ENCODE results near the gene ENO1.
"Not testable (repeated sequence)": the region's sequence is repeated elsewhere in the genome, so short reads cannot be mapped to it uniquely, and the experiment has no call there.

ENO1 gene

DNA sequence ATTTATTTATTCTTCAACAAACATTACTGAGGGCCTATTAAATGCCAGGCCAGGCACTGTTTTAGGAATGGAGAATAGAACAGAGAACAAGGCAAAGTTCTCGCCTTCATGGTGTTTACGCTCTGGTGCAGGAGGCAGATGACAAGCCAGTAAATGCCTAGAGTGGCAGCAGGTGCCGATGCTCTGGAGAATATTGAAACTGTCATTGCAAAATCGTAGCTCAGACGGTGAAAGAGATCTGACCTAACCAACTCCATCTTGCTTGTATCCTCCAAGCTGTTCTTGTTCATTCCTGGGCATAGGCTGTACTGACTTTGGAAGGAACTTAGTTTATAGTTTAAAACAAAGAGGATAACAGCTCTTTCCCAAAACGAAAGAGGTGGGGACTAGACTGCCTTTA lies 13.5 kb upstream of the ENO1 start:
- DNase-seq: no peak

DNA sequence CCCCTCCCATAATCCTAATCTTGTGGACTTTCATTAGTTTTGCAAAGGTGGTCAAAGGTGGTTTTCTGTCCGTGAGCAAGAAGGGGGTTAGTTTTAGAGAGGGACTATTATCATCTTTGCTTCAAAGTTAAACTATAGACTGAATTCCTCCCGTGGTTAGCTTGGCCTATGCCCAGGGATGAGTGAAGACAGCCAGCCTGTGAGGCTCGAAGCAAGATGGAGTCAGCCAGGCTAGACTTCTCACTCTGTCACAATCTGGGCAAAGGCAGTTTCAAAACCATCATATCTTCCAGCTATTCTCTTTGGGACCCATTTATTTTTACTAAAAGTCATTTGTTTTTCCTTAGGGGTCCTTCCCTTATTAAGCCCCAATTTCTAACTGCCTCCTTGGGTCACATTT lies 12.9 kb upstream of the ENO1 start:
- no peak for DNase-seq

DNA sequence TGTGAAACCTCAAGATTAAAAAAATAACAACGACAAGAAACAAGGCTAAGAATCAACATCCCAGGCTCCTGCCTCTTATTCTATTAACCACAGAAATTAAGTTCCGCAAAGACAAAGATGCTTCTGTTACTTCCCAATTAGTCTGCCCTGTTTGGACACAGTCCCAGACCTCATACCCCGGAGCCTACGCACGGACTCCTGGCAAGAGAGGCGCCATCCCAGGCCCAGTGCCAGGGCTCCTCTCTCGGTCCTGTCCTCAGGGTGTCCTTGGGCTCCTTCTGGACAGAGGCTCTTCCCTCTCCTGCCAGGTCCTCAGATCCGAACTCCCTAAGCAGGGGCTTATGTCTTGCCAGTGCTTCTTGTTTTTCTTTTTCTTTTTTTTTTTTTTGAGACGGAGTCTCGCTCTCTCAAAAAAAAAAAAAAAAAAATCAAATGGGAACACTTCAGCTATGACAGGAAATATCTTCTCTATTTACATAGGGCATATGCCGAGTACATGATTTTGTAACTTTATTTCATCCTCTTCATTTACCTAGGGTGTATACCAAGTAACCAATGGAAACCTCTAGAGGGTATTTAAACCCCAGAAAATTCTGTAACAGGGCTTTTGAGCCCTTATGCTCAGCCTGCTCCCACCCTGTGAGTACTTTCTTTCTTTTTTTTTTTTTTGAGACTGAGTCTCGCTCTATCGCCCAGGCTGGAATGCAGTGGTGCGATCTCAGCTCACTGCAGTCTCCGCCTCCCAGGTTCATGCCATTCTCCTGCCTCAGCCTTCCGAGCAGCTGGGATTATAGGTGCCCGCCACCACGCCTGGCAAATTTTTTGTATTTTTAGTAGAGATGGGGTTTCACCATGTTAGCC lies 11.7 kb upstream of the ENO1 start:
- DNase-seq: no peak

DNA sequence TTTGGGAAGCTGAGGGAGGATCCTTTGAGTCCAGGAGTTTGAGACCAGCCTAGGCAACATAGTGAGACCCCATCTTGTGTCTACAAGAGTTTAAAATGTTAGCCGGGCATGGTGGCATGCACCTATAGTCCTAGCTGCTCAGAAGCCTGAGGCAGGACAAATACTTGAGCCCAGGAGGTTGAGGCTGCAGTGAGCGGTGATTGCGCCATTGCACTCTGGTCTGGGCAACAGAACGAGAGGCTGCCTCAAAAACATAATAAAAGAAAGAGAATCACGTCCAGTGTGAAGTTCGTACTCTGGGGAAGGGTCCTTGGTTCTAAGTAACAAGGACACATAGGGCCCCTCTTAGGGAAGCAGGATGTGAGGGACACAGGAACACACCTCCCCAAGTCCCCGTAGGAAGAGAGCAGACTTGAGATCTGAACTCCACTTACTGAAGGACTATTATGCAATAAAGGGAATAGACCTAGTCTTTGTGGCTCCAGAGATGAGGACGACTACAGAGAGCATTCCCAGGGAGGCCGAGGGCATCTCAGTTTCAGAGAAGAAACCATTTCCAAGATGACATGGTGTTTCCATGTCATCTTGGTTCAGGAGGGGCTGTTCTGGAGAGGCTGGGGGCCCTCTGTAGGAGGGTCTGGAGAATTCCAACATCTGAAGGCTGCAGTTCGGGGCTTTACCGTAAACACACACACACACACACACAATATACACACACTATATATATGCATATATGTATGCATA lies 10.8 kb upstream of the ENO1 start:
- DNase-seq: no peak

DNA sequence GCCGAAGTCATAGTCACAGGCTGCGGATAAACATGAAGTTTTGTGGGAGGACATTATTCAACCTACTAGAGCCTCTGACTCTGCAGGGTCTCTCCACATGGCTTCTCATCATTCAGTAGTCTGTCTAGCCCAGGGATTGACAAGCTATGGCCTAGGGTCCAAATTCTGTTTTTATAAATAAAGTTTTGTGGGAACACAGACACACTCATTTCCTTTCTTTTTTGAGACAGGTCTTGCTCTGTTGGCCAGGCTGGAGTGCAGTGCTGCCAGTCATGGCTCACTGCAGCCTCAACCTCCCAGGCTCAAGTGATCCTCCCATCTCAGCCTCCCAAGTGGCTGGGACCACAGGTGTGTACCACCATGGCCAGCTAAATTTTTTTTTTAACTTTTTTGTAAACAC lies 8.1 kb upstream of the ENO1 start:
- DNase-seq: no peak

DNA sequence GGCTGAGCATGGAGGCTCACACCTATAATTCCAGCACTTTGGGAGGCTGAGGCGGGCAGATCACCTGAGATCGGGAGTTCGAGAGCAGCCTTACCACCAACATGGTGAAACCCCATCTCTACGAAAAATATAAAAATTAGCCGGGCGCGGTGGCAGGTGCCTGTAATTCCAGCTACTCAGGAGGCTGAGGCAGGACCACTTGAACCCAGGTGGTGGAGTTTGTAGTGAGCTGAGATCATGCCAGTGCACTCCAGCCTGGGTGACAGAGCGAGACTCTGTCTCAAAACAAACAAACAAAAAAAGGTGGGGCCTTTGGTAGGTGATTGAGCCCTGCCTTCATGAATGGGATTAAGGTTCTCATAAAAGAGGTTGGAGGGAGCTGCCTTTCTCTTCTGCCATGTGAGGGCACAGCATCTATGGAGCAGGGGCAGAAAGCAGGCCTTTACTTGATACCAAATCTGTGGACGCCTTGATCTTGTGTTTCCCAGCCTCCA lies 7.6 kb upstream of the ENO1 start:
- not testable (repeated sequence) for DNase-seq

DNA sequence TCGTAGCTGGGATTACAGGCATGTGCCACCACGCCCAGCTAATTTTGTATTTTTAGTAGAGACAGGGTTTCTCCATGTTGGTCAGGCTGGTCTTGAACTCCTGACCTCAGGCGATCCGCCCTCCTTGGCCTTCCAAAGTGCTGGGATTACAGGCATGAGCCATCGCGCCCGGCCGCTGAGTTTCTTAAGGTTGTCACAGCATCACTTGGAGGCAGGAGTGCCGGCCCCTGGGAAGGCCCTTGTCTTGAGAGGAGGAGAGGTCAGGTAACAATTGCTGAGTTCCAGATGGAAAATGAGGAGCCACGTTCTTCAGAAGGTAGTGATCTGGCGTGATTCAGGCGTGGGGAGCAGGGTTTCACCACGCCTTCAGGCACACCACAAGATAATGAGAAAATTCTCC lies 5.6 kb upstream of the ENO1 start:
- not testable (repeated sequence) for DNase-seq

DNA sequence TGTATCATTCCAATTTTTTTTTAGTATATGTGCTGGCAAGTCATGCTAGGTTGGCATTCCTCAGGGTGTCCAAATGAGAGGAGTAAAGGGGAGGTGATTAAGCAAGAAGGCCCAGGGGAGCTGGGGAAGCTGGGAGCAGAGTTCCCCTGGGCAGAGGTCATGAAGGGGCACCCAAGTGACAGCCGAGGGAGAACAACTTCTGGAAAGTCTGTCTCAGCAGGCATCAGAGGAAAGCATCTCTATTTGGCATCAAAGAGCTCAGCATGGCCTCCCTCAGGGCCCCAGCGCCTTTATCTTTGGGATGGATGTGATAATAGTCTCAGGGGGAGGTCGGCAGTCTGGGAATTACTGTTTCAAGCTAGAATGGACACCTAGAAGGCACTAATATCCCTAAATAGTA lies 5.0 kb upstream of the ENO1 start:
- no peak for DNase-seq

DNA sequence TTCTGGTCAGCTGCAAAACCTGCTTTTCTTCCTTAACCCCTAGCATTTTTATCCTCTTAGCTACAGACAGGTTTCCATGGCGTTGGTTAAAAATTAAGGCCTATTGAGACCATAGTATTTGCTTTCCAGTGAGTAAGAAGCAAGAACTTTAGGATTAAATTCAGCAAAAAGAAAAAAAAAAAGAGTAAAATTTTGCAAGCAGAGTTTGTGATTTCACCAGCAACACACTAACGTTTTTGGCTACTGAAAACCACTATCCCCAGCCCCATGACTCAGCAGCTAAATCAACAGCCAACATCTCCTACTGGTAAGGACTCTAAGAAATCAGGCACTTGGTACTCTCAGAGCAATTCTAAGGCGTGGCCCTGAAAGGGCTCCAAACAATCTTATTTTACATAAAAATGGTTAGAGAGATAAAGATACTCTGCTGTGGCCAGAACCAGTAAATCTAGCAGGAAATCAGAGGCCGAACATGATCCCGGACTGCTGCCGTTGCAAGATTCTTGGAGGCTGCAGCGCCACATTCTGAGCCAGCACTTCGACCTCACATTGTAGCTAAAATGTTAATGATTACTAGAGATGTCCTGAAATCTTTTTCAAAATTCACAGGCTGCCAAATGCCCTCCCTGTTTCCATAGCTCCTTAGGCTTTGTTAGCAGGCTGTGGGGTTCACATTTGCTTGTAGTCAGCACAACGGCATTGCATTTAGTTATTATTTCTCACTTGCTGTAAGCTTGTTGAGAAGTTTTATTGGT lies 1.6 kb upstream of the ENO1 start:
- DNase-seq: no peak

DNA sequence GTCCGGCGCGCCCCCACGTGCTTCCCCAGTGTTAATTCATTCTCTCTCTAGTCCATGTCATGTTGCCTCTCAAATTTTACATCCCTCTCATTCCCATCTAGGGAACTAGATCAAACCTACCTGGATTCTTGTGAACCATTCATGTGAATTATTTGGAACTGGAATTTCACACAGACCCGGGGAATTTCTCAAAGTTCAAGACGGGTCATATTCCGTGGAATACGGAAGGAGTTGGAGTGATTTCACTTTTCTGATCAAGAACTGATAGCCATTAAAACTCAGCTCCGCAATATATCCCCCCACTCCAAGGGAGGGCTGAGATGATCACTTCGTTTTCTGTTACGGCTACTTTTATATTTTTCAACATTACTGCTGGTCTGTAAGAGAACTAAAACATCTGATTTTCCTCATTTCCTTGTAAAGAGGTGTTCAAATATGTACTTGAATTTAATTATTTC lies 1.0 kb upstream of the ENO1 start:
- no peak for DNase-seq

DNA sequence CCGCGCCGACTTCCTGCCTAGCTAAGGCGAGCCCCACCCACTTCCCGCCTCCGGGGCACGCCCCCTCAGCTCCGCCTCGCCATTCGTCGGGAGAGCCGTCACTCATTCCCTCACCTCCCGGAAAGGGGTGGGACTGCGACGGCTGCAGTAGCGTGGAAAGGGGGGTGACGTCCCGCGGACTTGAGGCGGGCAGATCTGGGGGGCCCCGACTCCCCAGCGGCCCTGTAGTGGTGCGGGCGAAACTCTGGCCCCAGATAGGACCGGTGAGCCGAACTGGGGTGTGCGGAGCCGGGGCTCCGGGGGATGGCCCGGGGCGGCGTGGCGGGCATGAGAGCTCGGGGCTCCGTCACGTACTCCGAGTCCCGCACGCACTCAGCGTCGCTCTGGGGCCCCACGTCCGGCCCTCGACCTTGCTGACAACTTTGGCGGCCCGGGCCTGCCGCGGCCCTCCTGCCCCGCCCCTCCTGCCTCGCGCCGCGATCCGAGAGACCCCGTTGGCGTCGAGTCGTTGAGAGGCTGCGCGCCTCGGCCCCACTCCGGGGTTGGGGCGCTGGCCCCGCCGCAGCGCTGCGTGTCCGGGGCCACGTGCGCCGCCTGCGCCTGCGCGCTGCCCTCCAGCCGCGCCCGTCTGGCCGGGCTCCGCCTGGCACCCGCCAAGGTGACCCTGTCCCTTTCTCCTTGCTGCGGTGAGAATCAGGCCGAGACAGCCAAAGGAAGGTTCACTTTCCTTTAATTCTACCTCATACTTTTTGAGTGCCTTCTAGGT lies 395 bp upstream of the ENO1 start:
- DNase-seq: peak; percentile 92 to 95

DNA sequence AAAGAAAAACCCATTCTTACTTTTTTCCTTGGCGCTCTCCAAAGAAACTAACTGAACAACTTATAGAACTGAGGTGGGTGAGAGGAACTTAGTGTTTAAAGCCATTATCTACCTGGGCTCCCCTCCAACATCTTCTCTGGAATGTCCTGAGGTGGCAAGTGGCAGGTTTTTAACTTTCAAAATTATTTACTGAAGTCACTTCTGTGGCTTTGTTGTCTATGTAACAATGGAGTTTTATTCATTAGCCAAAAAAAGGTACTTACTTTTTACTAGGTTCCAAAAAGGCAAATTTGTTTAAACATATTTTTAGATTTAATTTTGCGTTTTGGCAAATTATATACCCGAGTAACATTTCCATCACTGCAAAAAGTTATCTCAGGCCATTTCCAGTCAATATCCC lies 2.4 kb downstream of the ENO1 start:
- DNase-seq: no peak

DNA sequence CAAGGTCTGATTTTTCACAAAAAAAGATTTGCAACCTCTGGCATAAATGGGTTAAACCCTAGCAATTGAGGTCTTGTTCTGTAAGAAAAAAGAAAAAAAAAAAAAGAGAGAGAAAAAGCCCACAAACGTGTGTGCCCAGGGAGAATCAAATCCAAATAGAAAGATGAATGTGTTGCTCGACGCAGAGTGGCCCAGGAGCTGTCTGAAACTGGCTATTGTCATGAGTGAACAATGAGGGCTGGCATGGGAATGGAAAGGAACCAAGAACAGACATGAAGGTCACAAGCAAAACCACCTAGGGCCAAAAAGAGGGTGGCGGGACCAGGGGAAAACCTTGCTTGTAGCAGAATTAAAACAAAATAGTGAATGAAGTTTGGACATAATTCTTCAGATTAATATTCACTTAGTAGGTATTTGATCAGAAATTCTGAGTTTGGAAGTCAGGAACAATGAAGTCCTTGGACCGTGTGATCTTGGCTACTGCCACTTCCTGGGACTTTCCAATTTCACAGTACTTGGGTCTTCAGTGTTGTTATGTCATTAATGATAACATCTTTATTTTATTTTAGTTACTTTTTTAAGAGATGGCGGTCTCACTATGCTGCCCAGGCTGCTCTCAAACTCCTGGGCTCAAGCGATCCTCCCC lies 3.1 kb downstream of the ENO1 start:
- no peak for DNase-seq

DNA sequence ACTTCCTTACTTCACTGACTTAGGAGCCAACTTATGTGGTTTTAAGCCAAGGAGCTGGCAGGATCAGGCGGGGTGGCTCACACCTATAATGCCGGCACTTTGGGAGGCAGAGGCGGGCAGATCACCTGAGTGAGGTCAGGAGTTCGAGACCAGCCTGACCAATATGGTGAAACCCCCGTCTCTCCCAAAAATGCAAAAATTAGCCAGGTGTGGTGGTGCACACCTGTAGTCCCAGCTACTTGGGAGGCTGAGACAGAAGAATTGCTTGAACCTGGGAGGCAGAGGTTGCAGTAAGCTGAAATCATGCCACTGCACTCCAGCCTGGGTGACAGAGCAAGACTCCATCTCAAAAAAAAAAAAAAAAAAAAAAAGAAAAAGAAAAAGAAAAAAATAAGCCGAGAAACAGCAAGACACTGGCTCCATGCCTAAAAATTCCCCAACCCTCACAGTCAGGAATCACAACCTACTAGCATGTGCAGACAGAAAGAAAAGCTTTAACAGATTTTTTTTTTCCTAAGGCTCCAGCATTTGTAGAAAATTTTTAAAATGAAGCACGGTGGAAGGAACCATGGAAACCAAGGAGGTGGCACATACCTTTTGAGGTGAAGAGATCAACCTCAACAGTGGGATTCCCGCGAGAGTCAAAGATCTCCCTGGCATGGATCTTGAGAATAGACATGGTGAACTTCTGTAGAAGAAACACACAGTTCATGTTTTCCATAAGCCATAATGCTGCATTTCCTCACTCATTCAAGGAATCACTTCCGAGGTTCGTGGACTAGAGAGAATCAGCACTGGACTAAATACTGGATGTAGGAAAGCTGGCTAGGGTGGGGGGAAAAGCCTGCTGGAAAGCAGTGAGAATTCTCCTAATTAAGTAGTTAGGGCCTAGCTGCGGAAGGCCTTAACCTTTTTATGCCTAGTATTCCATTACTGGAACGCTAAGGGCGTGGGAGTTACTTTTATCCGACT lies 4.0 kb downstream of the ENO1 start:
- DNase-seq: no peak

DNA sequence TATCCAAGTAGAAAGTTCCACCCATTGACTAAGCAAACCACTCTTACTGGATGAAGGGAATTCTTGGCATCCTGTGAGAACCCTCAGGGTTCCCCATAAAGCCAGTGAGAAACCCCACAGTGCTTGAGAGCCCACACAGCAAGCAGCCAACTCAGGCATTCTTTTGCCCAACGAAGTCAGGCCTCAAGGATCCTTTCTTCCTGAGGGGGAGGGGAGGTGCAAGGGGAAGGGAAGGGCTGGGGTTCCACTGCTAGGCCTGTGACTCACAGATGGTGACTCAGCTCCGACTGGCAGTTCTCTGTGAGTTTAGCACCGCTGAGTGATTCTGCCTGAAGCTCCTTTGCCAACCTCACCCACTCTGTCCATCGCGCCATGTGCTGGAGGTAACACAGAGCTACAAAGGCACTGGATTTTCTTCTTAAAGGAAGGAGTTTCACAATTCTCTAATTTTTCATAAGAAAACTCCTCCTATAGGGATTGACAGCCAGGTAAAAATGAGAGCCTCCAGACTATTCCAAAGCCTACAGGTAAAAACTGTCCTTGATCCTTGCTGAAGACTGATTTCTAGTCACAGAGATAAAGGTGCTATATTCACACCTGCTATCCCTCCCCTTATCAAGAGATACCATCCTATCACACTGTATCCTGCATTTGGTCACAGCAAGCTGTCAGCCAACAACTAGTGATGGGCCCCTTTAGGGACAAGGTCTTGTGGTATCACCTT lies 4.8 kb downstream of the ENO1 start:
- DNase-seq: peak in 1 of 2 experiments; percentile 14

DNA sequence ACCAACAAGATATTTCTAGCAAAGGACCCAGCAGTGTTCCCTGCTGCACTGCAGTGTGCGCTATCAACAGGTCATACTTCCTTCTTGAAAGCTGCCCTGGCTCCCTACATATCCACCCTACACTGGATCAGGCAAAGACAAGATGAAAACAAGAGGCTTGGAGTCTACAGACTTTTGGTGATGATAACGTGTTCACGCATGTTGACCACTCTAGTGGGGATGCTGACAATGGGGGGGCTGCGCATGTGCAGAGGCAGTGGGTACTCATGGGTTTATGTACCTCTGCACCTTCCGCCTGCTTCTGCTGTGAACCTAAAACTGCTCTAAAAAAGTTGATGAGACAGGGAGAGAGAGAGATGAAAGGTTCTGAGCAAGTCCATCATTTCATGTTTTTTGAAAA lies 5.5 kb downstream of the ENO1 start:
- peak in 1 of 2 experiments; percentile 50 for DNase-seq

DNA sequence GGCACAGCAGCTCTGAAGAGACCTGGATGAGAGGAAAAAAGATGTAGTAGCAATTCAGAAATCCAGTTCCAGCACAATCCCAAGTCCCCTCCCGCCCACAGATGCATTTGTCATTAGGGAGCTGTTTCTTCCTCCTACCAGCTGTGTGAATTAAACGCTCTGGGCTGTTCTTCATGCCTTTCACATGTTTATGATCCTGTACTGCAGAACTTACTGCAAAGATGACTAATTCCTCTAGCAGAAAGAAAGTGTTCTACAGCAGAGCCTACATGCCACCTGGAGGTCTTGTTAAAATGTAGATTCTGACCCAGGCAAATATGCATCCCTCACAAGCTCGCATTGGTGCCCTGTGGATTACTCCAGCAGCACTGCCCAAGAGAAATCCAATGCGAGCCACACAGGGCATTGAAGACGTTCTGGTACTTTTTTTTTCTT lies 6.5 kb downstream of the ENO1 start:
- no peak for DNase-seq

DNA sequence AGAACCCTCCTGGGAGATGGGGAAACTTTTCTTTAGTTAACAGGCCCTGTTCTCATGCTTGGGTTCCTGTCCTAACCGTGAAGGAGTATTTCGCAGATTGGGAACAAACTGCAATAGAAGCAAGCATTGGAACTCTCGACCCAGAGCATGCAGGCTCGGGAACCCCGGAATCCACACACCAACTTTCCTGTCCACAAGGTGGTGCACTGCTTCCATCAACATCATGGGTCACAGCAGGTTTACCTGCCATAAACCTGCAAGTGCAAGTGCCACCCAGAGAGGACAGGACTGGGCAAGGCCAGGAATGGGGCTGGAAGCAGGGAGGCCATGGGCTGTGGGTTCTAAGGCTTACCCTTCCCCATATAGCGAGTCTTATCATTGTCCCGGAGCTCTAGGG lies 6.9 kb downstream of the ENO1 start:
- DNase-seq: no peak

DNA sequence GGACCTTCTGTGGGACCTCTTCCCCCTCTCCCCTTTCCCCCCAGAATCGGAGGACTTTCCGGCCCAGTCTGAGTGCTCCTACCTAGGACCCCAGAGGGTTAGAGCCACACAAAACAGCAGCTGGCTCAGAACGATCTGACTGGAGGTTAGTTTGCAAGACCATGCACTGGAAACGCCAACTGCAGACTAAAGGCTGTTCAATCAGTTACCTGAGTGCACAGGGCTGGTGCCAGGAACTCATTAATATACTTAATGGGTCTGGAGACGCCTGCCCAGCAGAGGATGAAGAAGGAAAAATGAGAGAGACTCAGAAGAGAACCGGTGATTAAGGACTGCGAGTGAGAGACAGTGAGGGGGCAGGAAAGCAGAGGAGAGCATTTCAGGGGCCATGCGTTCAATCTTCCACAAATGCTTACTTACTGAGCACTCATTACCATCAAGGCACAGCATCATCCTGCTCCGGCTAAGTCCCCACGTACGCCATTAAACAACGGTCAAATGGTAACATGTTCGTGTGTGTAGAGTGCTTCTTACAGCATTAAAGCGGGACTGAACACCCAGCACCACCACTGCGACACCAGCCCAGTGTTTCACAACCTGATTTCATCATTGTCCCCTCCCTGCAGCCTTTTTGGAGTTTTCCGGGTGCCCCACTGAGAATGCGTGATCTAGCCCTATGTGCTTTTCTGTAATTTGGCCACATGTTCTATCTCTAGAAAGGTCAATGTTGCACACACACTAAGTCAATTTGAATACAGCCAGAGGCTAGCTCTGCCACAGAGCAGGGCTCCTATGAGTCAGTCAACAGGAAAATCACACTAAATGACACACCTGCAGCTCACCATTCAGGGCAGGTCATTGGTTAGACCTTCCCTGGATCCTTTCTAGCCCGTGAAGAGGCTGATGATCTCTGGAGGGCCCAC lies 7.6 kb downstream of the ENO1 start:
- DNase-seq: no peak

Data from NCI-H524 (cell line).